Hematopoietic multipotent progenitor cell treated with erythropoietin and hydrocortisone succinate and interleukin-3 and kit ligand, for 17 days (in vitro differentiated cells): ENCODE data around the gene RHOG.
A peak's percentile ranks its signal among the peaks of the same experiment; 100 is the strongest.
"Not testable (repeated sequence)": the region's sequence is repeated elsewhere in the genome, so short reads cannot be mapped to it uniquely, and the experiment has no call there.

ENCODE experiments used
- DNase-seq: peaks from one replicate; pipeline ENCODE4 v3.0.0-alpha.2; 2015; ENCODE audit warnings: low spot score

Gene RHOG

GRCh38 chr11:3808861-3809623, 31.7 kb downstream of the RHOG start:
- peak; percentile 30 for DNase-seq

GRCh38 chr11:3807909-3808860, 32.6 kb downstream of the RHOG start, which contains the start of gene PGAP2:
TSS of gene PGAP2 (plus strand) at chr11:3808560. CDS start at chr11:3811260, 2,700 bp downstream.
- DNase-seq: peak; percentile 63

DNA sequence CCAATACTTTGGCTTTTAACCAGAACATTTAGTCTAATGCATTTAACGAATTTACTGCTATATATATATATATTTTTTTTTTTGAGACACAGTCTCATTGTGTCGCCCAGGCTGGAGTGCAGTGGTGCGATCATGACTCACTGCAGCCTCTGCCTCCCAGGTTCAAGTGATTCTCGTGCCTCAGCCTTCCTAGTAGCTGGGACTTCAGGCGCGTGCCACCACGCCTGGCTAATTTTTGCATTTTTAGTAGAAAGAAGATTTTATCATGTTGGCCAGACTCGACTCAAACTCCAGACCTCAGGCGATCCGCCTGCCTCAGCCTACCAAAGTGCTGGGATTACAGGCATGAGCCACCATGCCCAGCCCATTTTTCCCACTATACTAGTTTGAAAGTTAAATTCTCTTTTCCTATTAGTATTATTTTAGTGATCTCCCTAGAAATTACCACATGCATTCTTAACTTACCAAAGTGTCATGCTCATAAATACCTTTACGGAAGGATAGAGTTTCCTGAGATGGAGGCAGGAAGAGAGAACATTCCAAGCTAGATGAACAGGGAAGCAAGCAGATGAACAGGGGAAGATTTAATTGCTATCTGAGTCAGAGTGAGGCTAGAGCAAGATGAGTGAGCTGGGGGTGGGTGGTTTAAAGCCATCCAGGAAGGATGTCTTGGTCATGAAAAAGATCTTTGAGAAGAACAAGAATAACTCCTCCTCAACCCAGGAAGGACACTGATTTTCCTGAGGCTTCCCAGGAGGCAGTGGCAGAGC, 36.8 kb downstream of the RHOG start:
- DNase-seq: no peak

DNA sequence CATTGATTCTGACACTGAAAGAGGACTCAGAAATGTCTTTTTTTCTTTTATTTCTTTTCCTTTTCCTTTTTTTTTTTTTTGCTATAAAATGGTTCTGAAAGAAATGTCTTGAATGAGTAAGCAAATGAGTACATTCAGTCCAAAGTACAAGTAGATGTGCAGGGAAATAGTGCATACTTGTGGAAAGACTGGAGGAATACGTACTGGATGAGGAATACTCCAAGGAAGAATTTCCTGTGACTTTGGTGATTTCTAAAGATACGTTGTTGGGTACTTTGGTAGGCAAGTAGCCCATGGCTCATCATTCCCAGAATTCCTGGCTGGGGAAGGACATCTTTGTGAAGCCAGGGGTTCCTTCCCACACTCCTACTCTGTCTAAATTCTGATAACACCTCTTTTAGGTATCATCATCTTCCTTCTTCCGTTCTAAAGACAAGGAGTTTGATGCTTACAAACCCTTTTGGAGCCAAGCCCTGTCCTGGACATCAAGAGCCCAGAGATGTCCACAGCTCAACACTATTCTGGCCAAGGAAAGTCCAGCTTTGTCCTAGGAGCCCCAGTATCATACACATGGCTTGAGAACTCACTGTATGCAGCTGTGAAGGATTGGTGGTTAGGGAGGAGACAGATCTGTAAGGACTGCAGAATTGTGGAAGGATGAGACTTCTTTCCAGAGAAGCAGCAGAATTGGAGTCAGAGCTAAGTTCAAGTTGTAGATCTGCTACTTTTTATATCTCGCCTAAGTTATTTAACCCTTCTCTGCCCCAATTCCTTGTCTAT, 38.6 kb downstream of the RHOG start:
- DNase-seq: no peak

DNA sequence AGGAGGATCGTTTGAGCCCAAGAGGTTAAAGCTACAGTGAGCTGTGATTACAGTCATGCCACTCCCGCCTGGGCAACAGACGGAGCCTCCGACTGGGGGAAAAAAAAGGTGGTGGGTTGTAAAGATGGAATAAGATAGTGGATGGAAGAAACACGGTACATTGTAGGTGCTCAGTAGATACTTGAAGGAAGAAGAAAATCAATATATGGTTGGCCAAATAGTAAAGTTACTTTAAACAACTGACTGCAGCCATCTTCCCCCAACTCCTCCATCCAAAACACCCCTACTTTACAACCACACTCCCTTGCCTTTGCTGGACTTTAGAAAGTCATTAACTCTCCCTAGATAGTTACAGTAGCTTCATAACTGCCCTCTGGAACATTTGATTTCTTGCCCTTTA, 40.9 kb downstream of the RHOG start:
- no peak for DNase-seq

DNA sequence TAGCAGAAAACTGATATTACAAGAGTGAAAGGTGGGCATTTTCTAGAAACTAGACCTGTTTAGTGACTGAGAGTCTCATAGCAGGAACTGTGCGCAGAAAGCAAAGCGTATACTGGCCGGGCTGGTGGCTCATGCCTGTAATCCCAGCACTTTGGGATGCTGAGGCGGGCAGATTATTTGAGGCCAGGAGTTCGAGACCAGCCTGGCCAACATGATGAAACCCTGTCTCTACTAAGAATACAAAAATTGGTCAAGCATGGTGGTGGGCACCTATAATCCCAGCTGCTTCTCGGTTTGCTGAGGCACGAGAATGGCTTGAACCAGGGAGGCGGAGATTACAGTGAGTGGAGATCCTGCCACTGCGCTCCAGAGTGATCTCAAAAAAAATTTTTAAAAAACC, 41.6 kb downstream of the RHOG start:
- no peak for DNase-seq

GRCh38 chr11:3797329-3798090, 43.2 kb downstream of the RHOG start, which contains the start of gene NUP98:
TSS of gene NUP98 (minus strand) at chr11:3797554. CDS start at chr11:3782117, 15,437 bp downstream.
- DNase-seq: peak; percentile 100

GRCh38 chr11:3796801-3797328, 43.9 kb downstream of the RHOG start:
- DNase-seq: peak; percentile 40

DNA sequence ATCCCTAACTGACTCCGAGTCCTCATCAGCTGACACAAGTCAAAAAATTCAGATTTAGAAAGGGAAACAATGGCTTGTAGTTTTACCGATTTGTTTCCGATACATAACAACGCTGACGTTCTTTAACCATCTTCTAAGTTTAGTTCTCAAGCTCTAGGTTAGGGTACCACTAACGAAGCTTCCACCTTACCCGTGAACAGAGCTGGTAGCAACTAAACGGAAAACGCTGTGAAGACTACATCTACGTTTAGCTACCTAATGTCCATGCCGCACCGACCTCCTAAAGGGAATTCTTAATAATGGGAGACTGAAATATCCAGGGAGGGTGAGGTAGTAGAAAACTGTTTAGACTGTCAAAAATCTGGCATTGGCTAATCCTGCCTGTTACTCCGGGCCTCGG, 44.4 kb downstream of the RHOG start:
- DNase-seq: peak; percentile 42

DNA sequence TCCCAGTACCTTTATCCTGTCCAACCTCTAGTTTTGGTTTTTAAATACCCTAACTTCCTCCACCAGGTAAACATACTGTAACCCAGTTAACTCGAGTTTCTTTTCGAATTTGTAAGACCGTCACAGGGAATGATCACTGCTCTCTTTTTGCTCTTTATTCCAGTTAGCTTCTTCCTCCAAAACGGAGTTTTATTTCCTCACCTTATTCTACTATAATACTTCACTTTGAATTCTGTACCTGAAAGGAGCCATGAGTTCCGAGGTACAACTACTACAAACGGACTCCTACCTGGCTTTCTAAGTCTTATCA, 44.8 kb downstream of the RHOG start:
- peak; percentile 52 for DNase-seq

DNA sequence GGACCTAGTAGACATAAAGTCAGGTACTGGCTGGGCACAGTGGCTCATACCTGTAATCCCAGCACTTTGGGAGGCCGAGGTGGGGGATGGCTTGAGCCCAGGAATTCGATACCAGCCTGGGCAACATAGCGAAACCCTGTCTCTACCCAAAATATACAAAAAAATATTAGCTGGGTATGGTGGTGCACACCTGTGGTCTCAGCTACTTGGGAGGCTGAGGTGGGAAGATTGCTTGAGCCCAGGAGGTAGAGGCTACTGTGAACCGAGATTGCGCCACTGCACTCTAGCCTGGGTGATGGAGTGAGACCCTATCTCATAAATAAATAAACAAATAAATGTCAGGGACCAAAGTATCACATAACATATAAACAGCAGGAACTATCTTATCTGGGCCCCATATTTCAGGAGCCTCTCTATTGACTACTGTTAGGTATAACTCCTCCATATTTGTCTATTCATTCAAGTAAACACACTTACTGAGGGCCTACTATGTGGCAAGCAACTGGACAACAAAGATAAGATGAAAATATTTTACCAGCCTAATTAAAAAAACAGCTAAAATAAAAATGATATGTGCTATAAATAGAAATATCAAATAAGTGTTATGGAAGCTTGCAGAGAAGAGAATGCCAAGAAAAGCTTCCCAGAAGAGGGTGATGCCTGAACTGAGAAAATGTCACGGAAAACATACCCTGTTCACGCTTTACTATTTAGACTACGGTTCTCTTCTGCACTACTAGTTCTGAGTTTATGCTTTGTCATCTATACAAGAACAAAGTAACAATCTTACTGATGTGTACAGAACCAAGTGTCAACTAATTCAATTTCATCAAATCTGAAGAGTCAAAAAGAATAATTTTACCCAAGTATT, 45.4 kb downstream of the RHOG start:
- DNase-seq: no peak

DNA sequence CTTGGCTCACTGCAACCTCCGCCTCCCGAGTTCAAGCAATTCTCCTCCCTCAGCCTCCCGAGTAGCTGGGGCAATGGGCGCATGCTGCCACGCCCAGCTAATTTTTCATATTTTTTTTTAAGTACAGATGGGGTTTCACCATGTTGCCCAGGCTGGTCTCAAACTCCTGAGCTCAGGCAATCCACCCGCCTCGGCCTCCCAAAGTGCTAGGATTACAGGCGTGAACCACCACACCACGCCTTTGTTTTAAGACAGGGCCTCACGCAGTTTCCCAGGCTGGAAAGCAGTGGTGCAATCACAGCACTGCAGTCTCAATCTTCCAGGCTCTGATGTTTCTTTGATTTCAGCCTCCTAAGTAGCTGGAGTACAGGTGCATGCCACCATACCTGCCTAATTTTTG, 46.4 kb downstream of the RHOG start:
- not testable (repeated sequence) for DNase-seq

- no peak for DNase-seq
Measured at GRCh38 chr11:3786781-3787428, 53.9 kb downstream of the RHOG start.

DNA sequence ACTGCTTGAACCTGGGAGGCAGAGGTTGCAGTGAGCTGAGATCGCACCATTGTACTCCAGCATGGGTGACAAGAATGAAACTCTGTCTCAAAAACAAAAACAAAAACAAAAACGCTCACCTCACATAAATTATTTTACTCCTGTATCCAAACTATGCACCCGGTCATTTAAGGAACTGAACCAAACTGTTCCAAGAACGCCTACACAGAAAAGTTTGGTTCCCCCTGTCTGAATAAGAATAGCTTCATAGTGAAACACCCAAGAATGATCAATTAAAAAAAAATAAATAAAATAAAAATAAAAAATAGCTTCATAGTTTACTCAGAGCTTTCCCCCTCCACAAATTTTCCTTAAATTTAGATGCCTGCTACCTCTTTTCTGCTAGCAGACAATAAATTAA, 57.1 kb downstream of the RHOG start:
- no peak for DNase-seq

- no peak for DNase-seq
Measured at GRCh38 chr11:3782963-3783362, 57.8 kb downstream of the RHOG start.

DNA sequence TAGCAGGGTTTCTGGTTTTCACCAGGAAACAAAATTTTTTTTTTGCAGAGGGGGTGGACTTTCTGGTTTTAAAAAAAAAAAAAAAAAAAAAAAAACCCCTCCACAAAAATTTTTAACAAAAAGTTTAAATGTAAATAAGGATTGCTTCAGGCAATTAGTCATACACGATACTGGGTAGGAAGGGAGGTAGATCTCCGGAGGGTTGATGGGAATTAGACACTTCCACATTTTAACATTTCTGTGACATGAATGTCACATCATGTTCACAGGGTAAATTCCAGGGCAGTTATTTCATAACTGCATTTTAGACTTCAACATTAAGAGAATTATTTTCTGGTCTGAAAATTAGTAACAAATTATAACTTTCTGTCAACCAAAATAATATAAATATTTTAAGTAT, 59.3 kb downstream of the RHOG start:
- DNase-seq: no peak
